ENCODE measurements around the gene SERINC2.
"Not testable (repeated sequence)": the region's sequence is repeated elsewhere in the genome, so short reads cannot be mapped to it uniquely, and the experiment has no call there.

The SERINC2 gene

DNA sequence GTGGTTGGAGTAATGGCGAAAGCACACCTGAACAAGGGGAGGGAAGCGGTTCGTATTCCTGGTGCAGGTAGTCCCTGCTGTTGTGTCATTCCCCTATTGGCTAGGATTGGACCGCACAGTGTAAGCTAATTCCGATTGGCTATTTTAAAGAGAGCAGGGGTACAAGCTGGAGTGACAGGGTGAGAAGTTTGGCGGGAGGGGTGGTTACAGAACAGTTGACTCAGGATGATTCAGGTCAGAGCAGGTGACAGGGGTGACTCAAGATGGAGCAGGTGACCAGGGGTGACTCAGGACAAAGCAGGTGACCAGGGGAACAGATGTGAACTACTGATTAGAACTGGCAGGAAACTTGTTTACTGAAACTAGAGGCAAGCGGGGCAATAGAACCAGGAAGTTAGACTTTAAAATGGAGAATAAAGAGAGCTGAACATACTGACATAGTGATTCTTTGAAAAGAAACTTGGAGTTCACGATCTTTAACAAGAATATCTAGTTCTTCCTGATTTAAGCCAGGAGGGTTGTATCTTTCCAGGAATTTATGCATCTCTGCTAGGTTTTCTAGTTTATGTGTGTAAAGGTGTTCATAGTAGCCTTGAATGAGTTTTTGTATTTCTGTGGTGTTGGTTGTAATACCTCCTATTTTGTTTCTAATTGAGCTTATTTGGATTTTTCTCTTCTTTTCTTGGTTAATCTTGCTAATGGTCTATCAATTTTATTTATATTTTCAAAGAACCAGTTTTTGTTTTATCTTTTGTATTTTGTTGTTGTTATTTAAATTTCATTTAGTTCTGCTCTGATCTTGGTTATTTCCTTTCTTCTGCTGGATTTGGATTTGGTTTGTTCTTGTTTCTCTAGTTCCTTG, 58.7 kb downstream of the SERINC2 start:
- not testable (repeated sequence) for DNase-seq (ENCODE audit: low read depth)

DNA sequence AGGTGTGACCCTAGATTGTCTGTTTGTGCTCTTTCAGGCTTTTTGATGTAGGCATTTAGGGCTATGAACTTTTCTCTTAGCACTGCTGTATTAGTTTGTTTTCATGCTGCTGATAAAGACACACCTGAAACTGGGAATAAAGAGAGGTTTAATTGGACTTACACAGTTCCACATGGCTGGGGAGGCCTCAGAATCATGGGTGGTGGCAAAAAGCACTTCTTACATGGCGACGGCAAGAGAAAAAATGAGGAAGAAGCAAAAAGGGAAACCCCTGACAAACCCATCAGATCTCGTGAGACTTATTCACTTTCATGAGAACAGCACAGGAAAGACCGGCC, 59.3 kb downstream of the SERINC2 start:
- not testable (repeated sequence) for DNase-seq (ENCODE audit: low read depth)

DNA sequence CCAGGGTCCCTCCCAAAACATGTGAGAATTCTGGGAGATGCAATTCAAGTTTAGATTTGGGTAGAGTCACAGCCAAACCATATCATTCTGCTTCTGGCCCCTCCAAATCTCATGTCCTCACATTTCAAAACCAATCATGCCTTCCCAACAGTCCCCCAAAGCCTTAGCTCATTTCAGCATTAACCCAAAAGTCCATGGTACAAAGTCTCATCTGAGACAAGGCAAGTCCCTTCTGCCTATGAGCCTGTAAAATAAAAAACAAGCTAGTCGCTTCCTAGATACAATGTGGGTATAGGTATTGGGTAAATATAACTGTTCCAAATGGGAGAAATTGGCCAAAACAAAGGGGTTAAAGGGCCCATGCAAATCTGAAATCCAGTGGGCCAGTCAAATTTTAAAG, 59.7 kb downstream of the SERINC2 start:
- not testable (repeated sequence) for DNase-seq (ENCODE audit: low read depth)

DNA sequence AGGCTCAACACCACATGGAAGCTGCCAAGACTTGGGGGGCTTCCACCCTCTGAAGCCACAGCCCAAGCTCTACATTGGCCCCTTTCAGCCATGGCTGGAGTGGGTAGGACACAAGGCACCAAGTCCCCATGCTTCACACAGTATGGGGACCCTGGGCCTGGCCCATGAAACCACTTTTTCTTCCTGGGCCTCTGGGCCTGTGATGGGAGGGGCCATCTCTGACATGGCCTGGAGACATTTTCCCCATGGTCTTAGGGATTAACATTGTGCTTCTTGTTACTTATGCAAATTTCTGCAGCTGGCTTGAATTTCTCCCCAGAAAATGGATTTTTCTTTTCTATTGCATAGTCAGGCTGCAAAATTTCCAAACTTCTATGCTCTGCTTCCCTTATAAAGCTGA, 60.5 kb downstream of the SERINC2 start:
- not testable (repeated sequence) for DNase-seq (ENCODE audit: low read depth)

DNA sequence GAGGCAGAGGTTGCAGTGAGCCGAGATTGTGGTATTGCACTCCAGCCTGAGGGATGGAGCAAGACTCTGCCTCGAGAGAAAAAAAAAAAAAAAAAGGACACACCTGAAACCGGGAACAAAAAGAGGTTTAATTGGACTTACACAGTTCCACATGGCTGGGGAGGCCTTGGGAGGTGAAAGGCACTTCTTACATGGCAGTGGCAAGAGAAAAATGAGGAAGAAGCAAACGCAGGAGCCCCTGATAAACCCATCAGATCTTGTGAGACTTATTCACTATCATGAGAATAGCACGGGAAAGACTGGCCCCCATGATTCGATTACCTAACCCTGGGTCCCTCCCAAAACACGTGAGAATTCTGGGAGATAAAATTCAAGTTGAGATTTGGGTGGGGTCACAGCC, 61.6 kb downstream of the SERINC2 start:
- not testable (repeated sequence) for DNase-seq (ENCODE audit: low read depth)

DNA sequence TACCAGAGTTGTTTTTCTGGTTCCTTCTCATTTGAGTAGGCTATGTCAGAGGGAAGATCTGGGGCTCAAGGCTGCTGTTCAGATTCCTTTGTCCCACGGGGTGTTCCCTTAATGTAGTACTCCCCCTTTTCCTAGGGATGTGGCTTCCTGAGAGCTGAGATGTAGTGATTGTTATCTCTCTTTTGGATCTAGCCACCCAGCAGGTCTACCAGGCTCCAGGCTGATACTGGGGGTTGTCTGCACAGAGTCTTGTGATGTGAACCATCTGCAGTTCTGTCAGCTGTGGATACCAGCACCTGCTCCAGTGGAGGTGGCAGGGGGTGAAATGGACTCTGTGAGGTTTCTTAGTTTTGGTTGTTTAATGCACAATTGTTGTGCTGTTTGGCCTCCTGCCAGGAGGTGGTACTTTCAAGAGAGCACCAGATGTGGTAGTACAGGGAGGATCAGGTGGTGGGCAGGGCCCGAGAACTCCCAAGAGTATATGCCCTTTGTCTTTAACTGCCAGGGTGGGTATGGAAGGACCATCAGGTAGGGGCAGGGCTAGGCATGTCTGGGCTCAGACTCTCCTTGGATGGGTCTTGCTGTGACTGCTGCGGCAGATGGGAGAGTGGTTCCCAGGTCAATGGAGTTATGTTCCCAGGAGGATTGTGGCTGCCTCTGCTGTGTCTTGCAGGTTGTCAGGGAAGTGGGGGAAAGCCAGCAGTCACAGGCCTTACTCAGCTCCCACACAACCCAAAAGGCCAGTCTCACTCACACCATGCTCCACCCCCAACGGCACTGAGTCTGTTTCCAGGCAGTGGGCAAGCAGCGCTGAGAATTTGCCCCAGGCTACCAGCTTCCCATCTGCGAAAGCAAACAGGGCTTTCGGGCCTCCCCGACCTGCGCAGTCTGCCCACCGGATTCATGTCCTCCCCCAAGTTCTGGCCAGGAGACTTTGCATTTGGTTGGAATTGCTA, 64.2 kb downstream of the SERINC2 start:
- DNase-seq (ENCODE audit: low read depth): no peak

DNA sequence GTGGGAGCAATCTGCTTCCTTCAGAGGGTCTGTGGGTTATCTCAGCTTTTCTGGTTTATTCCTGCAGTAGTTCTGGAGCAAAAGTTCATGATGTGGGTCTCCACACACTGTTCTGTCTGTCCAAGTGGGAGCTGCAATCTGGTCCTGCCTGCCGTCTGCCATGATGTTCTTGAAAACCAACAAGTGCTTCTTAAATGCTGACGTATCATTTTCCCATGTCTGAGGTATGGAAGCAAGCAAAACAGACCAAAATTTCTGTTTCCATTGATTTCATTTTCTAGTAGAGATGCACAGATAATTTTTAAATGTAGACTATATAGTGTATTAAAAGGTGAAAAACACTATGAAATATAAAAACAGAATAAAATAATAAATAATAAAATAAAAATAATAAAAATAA, 65.2 kb downstream of the SERINC2 start:
- DNase-seq (ENCODE audit: low read depth): no peak

DNA sequence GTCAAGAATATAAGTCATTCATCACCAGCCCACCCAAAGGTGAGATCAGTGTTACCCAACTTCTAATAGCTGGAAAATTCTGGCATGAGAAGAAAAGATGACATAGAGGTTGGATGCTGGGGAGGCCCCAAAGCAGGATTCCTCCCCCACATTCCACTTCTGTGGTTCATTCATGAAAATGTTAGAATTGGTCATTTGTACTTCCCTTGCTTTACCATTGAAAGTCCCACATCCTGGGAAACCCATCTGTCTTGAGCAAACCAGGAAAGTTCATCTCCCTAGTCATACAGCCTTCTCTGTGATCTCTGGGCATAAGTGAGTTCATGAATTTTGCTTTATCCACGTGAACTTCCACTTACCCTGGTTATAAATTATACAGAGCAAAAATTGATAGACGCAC, 66.8 kb downstream of the SERINC2 start:
- DNase-seq (ENCODE audit: low read depth): no peak

DNA sequence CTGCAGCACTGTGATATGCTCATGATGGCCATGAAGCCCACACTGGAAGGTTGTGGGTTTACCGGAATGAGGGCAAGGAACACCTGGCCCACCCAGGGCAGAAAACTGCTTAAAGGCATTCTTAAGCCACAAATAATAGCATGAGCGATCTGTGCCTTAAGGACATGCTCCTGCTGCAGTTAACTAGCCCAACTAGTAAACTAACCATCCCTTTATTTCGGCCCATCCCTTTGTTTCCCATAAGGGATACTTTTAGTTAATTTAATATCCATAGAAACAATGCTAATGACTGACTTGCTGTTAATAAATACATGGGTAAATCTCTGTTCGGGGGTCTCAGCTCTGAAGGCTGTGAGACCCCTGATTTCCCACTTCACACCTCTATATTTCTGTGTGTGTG, 67.4 kb downstream of the SERINC2 start:
- not testable (repeated sequence) for DNase-seq (ENCODE audit: low read depth)

DNA sequence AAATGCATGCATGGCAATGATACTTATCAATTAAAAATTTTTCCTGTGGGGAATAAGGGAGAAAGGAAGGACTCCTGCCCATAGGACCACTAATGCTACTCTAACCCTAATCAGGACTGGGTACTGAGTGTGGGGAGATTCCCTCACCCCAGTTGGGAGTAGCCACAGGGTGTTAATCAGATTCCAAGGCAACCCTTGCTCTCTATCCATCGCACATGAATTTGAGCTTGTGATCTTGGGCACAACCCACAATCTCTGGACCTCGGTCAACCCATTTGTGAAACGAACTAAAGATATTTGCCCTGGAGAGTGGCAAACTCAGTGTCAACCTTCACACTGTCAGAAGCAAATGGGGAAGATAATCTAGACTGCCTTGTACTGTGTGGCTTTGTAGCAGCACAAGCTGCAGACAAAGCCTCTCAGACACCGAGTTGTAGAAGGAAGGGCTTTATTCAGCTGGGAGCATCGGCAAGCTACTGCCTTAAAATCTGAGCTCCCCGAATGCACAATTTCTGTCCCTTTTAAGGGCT, 69.5 kb downstream of the SERINC2 start:
- DNase-seq (ENCODE audit: low read depth): no peak

DNA sequence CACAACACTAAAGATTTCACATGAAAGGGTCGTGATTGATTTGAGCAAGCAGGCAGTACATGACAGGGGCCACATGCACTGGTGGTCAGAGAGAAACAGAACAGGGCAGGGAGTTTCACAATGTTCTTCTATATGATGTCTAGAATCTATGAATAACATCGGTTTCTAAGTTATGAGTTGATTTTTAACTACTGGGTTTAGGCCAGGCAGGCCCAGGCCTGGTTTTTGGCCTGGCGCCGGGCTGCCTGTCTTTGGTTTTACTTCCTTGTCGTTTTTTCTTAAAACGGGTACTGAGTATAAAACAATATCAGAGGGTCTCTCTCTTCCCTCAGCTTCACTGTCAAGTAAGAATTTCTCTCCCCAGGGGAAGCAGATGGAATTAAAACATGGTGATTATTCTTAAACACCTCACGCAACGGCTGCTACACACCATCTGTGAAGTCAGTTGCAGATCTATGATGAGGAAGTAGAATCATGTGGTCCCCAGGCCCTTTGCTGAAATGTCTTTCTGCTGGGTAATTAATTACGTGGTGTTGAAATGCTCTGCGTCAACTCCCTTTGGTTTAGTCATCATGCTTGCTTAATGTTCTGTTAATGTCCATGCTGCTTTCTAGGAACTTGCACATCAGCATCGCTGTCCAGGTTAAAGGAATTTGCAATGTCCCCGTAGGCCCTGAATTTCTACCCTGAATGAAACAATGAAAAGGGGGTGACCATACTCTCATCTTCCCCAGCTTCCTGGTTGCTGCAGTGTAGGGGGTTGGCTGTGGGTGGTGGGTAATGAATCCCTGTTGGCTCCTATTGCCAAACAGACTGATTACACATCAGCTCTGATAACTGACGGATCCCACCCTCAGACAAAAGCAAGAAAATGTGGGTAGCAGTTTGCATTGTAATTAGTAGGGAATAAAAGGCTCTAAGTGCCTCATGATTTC, 70.3 kb downstream of the SERINC2 start:
- DNase-seq (ENCODE audit: low read depth): no peak

Data from stimulated activated CD8-positive, alpha-beta memory T cell treated with anti-CD3 and anti-CD28 coated beads, Interleukin-15, amount 100 ng/mL, for 24 hours (primary cell).